GM23338 (cell line): ENCODE measurements around the gene ADAP1. TPM values are rescaled to one million over a fixed set of nuclear protein-coding genes. Genes with fewer than 3 reads are reported as not detected.

Experiments
- ATAC-seq: fragments of 200-7000 bp; cut with Tn5 transposase; 3 replicates; pipeline ENCODE4 v1.9.1; 2020
- DNase-seq: peaks from one replicate; pipeline ENCODE4 v3.0.0-alpha.2; 2015; ENCODE audit warnings: low spot score
- H2AFZ ChIP-seq: fragments of 200-600 bp; sonication (generic); 2 replicates; pipeline ENCODE4 v1.8.0; 2016; ENCODE audit warnings: antibody characterized with exemption, mild to moderate bottlenecking, moderate library complexity
- H3F3A ChIP-seq: fragments of 200-600 bp; sonication (generic); replicated peaks from 2 replicates; pipeline ENCODE4 v1.8.0; 2017; ENCODE audit warnings: antibody characterized with exemption, mixed run types, low read depth
- H3K27ac ChIP-seq: fragments of 200-600 bp; sonication (generic); 2 replicates; pipeline ENCODE4 v1.6.1; 2016; ENCODE audit warnings: low read depth
- H3K27me3 ChIP-seq: fragments of 200-600 bp; sonication (generic); 2 replicates; pipeline ENCODE4 v1.8.0; 2016; ENCODE audit warnings: mild to moderate bottlenecking, mixed run types, moderate library complexity; ENCODE audit not compliant: insufficient read depth
- H3K36me3 ChIP-seq: fragments of 200-600 bp; sonication (generic); 2 replicates; pipeline ENCODE4 v1.8.0; 2016; ENCODE audit warnings: mild to moderate bottlenecking; ENCODE audit not compliant: insufficient read depth
- H3K4me1 ChIP-seq: fragments of 200-600 bp; sonication (generic); 2 replicates; pipeline ENCODE4 v1.8.0; 2016; ENCODE audit warnings: mild to moderate bottlenecking, moderate library complexity; ENCODE audit not compliant: insufficient read depth
- H3K4me2 ChIP-seq: fragments of 200-600 bp; sonication (generic); 2 replicates; pipeline ENCODE4 v1.7.1; 2017; ENCODE audit warnings: mixed run types
- H3K4me3 ChIP-seq: fragments of 200-600 bp; sonication (generic); 2 replicates; pipeline ENCODE4 v1.6.1; 2016; ENCODE audit warnings: mixed run types
- H3K79me2 ChIP-seq: fragments of 200-600 bp; sonication (generic); replicated peaks from 2 replicates; pipeline ENCODE4 v1.8.0; 2017; ENCODE audit warnings: mild to moderate bottlenecking; ENCODE audit not compliant: insufficient read depth
- H3K9me2 ChIP-seq: fragments of 200-600 bp; sonication (generic); 2 replicates; pipeline ENCODE4 v1.8.0; 2017; ENCODE audit not compliant: insufficient read depth
- H4K20me1 ChIP-seq: fragments of 200-600 bp; sonication (generic); replicated peaks from 2 replicates; pipeline ENCODE4 v1.8.0; 2017; ENCODE audit warnings: mild to moderate bottlenecking; ENCODE audit not compliant: insufficient read depth
- H3K27ac Mint-ChIP-seq: 2 replicates; pipeline ENCODE4 v1.8.0; 2020; ENCODE audit warnings: inconsistent platforms, mild to moderate bottlenecking, moderate library complexity, mixed read lengths
- H3K27me3 Mint-ChIP-seq: 3 replicates; pipeline ENCODE4 v1.8.0; 2022; ENCODE audit warnings: low read depth, mild to moderate bottlenecking, moderate library complexity, mixed read lengths, inconsistent platforms; ENCODE audit not compliant: insufficient read depth, poor library complexity
- H3K36me3 Mint-ChIP-seq: 3 replicates; pipeline ENCODE4 v1.8.0; 2021; ENCODE audit warnings: low read depth, mild to moderate bottlenecking, inconsistent platforms, moderate library complexity, mixed read lengths
- H3K4me1 Mint-ChIP-seq: 3 replicates; pipeline ENCODE4 v1.8.0; 2020; ENCODE audit warnings: mild to moderate bottlenecking, inconsistent platforms, mixed read lengths
- H3K4me3 Mint-ChIP-seq: 3 replicates; pipeline ENCODE4 v1.8.0; 2021; ENCODE audit warnings: moderate library complexity, mild to moderate bottlenecking, inconsistent platforms, mixed read lengths
- H3K9me3 Mint-ChIP-seq: 3 replicates; pipeline ENCODE4 v1.8.0; 2020; ENCODE audit warnings: moderate library complexity, mild to moderate bottlenecking, inconsistent platforms, mixed read lengths
- CREB1 ChIP-seq: fragments of 250-450 bp; sonication (Bioruptor Pico); IDR thresholded peaks from 2 replicates; pipeline ENCODE4 v1.5.0; 2020; ENCODE audit warnings: low read depth, mild to moderate bottlenecking, moderate library complexity
- EZH2 ChIP-seq: fragments of 200-600 bp; sonication (generic); IDR thresholded peaks from one replicate; pipeline ENCODE4 v1.8.0; 2017; ENCODE audit warnings: antibody characterized with exemption, mild to moderate bottlenecking, low read depth; ENCODE audit not compliant: unreplicated experiment
- EZH2phosphoT487 ChIP-seq: fragments of 200-600 bp; sonication (generic); IDR thresholded peaks from one replicate; pipeline ENCODE4 v1.8.1; 2018; ENCODE audit warnings: antibody characterized with exemption; ENCODE audit not compliant: unreplicated experiment
- JUNB ChIP-seq: IDR thresholded peaks from one replicate; pipeline ENCODE4 v1.6.1; 2016; ENCODE audit warnings: antibody characterized with exemption; ENCODE audit not compliant: unreplicated experiment
- NANOG ChIP-seq: IDR thresholded peaks from 2 replicates; pipeline ENCODE4 v1.6.1; 2016; ENCODE audit warnings: antibody characterized with exemption, borderline replicate concordance
- POLR2AphosphoS5 ChIP-seq: IDR thresholded peaks from 2 replicates; pipeline ENCODE4 v1.6.1; 2016; ENCODE audit warnings: antibody characterized with exemption, low read depth
- STAT1 ChIP-seq: IDR thresholded peaks from one replicate; pipeline ENCODE4 v1.6.1; 2016; ENCODE audit warnings: antibody characterized with exemption; ENCODE audit not compliant: unreplicated experiment
- ZNF114 ChIP-seq: fragments of 250-450 bp; sonication (Bioruptor Pico); IDR thresholded peaks from 2 replicates; pipeline ENCODE4 v1.5.0; 2020; ENCODE audit warnings: mild to moderate bottlenecking, moderate library complexity
- ZNF331 ChIP-seq: fragments of 250-450 bp; sonication (Bioruptor Pico); IDR thresholded peaks from 2 replicates; pipeline ENCODE4 v1.5.0; 2020; ENCODE audit warnings: low read depth, mild to moderate bottlenecking, moderate library complexity
- ZNF462 ChIP-seq: fragments of 250-450 bp; sonication (Bioruptor Pico); IDR thresholded peaks from 2 replicates; pipeline ENCODE4 v1.5.0; 2020; ENCODE audit warnings: mild to moderate bottlenecking, moderate library complexity
- polyA plus RNA-seq: library from polyadenylated mRNA; unstranded; fragments of >200 nt; fragmentation: Nextera tagmentation; extraction: Ambion mirVana; gene quantifications from 2 replicates; pipeline ENCODE4 v1.2.1, GENCODE V29; 2016
- total RNA-seq: library from RNA; depleted of rRNA; stranded (reverse); fragments of >200 nt; shearing (Covaris generic); gene quantifications from 2 replicates; pipeline ENCODE4 v1.2.3, GENCODE V29; 2014
- TF ChIP-seq, protein P1 (sequence below): IDR thresholded peaks from 2 replicates; pipeline ENCODE4 v1.6.1; 2016; ENCODE audit warnings: antibody characterized with exemption
- TF ChIP-seq, protein P2 (sequence below), 2 experiments: fragments of 200-600 bp in 1 of 2; sonication (generic) in 1 of 2; conservative IDR thresholded peaks; 2 replicates each; pipeline versions ENCODE4 v1.5.1 to v1.6.1; 2016 to 2017; ENCODE audit warnings: antibody characterized with exemption in 2 of 2, low read depth in 2 of 2, mild to moderate bottlenecking in 2 of 2, moderate library complexity in 1 of 2
- TF ChIP-seq, protein P3 (sequence below): IDR thresholded peaks from one replicate; pipeline ENCODE4 v1.6.1; 2018; ENCODE audit warnings: antibody characterized with exemption; ENCODE audit not compliant: unreplicated experiment

ADAP1 gene
- total and polyA plus RNA-seq, 2 experiments from 2014 or later = 2.2 to 9.6 TPM

DNA sequence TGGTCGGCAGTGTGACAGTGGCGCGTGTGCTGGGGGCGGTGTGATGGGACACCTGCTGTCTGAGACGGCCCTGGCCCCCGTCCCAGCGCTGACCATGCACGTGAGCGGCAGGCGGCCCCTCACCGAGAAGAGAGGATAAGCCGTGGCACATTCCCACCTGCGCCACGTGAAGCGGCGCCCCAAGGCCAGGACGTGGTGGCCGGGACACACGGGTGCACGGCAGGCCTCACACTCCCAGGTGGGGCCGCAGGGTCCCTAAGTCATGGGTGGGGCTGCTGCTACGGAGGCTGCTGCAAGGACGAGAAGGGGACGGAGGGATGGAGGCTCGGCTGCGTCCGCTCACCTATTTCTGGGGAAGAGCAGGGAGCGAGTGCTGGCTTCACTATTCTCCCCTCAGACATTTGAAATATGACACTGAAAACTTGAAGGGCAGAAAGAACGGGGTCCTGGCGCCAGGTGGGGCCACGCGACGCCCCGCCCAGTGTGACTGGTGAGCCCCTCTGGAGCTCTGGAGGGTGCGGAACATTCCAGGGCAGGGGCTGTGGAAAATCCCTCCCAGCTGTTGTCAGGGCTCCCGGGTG is 36.0 kb upstream of the ADAP1 start:
- Mint-ChIP-seq H3K36me3 (no peaks in the 10 kb centered on the region), H3K9me3 (no peaks in the 10 kb centered on the region), H3K4me1 (no peaks in the 10 kb centered on the region), H3K27ac (no peak overlapping the region), H3K27me3 (peaks cover 22% of the 10 kb centered on the region), H3K4me3 (no peak overlapping the region)
- no peak overlapping the region for H2AFZ ChIP-seq
- no peak overlapping the region for H3K4me3 ChIP-seq
- H3K4me1 ChIP-seq = no peaks in the 10 kb centered on the region
- no peak for TF ChIP-seq EZH2
- TF ChIP-seq, protein P1, sequence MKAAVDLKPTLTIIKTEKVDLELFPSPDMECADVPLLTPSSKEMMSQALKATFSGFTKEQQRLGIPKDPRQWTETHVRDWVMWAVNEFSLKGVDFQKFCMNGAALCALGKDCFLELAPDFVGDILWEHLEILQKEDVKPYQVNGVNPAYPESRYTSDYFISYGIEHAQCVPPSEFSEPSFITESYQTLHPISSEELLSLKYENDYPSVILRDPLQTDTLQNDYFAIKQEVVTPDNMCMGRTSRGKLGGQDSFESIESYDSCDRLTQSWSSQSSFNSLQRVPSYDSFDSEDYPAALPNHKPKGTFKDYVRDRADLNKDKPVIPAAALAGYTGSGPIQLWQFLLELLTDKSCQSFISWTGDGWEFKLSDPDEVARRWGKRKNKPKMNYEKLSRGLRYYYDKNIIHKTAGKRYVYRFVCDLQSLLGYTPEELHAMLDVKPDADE = no peak
- no peak for TF ChIP-seq EZH2phosphoT487
- no peak for TF ChIP-seq NANOG
- TF ChIP-seq, protein P2, sequence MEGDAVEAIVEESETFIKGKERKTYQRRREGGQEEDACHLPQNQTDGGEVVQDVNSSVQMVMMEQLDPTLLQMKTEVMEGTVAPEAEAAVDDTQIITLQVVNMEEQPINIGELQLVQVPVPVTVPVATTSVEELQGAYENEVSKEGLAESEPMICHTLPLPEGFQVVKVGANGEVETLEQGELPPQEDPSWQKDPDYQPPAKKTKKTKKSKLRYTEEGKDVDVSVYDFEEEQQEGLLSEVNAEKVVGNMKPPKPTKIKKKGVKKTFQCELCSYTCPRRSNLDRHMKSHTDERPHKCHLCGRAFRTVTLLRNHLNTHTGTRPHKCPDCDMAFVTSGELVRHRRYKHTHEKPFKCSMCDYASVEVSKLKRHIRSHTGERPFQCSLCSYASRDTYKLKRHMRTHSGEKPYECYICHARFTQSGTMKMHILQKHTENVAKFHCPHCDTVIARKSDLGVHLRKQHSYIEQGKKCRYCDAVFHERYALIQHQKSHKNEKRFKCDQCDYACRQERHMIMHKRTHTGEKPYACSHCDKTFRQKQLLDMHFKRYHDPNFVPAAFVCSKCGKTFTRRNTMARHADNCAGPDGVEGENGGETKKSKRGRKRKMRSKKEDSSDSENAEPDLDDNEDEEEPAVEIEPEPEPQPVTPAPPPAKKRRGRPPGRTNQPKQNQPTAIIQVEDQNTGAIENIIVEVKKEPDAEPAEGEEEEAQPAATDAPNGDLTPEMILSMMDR (conservative IDR thresholded peaks at IDR 0.05; ENCODE audit: low read depth in 2 of 2) = no peak
- no peak for TF ChIP-seq STAT1
- TF ChIP-seq, protein P3, sequence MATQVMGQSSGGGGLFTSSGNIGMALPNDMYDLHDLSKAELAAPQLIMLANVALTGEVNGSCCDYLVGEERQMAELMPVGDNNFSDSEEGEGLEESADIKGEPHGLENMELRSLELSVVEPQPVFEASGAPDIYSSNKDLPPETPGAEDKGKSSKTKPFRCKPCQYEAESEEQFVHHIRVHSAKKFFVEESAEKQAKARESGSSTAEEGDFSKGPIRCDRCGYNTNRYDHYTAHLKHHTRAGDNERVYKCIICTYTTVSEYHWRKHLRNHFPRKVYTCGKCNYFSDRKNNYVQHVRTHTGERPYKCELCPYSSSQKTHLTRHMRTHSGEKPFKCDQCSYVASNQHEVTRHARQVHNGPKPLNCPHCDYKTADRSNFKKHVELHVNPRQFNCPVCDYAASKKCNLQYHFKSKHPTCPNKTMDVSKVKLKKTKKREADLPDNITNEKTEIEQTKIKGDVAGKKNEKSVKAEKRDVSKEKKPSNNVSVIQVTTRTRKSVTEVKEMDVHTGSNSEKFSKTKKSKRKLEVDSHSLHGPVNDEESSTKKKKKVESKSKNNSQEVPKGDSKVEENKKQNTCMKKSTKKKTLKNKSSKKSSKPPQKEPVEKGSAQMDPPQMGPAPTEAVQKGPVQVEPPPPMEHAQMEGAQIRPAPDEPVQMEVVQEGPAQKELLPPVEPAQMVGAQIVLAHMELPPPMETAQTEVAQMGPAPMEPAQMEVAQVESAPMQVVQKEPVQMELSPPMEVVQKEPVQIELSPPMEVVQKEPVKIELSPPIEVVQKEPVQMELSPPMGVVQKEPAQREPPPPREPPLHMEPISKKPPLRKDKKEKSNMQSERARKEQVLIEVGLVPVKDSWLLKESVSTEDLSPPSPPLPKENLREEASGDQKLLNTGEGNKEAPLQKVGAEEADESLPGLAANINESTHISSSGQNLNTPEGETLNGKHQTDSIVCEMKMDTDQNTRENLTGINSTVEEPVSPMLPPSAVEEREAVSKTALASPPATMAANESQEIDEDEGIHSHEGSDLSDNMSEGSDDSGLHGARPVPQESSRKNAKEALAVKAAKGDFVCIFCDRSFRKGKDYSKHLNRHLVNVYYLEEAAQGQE = no peak
- no peak for TF ChIP-seq CREB1 (CRISPR knock-in tag)
- TF ChIP-seq POLR2AphosphoS5 = no peak
- TF ChIP-seq ZNF114 (CRISPR knock-in tag) = no peak
- TF ChIP-seq JUNB = no peak
- no peak for TF ChIP-seq ZNF331
- no peak for TF ChIP-seq ZNF462
- no peaks in the 10 kb centered on the region for H4K20me1 ChIP-seq
- ATAC-seq (no peak), DNase-seq (no peak)
- H3F3A ChIP-seq = no peaks in the 10 kb centered on the region
- no peak overlapping the region for H3K27ac ChIP-seq
- H3K4me2 ChIP-seq = no peak overlapping the region
- H3K9me2 ChIP-seq = no peaks in the 10 kb centered on the region
- H3K27me3 ChIP-seq = no peaks in the 10 kb centered on the region
- no peaks in the 10 kb centered on the region for H3K79me2 ChIP-seq
- H3K36me3 ChIP-seq = no peaks in the 10 kb centered on the region
